HL-60/S4 treated with retinoic acid at 250 ng/mL for 4 days and 3 days (cell line): ENCODE measurements around the gene PRAMEF18.
"Not testable (repeated sequence)": the region's sequence is repeated elsewhere in the genome, so short reads cannot be mapped to it uniquely, and the experiment has no call there.

Experiments
- in situ Hi-C: fragments of 300-500 bp; cut with MboI; formaldehyde crosslinking; loops from 2 replicates; pipeline ENCODE4 v1.7.0; 2022; ENCODE audit warnings: low sequenced_read_pairs

Gene PRAMEF18

GRCh38 chr1:13208712-13209111 lies 17.2 kb downstream of the PRAMEF18 start:
- in situ Hi-C loops = not testable (repeated sequence)

GRCh38 chr1:13201309-13201708 lies 24.6 kb downstream of the PRAMEF18 start, which contains the start of gene PRAMEF13:
Gene PRAMEF13, minus strand, starts transcription at chr1:13201409. Its CDS starts 1,820 bp downstream, at chr1:13199589.
- in situ Hi-C loops = not testable (repeated sequence)
